Lower leg skin (tissue), 3 donors: Measurements from ENCODE around the gene TGM1.

Experiments used
- POLR2A ChIP-seq, 2 donors: fragments of 450-650 bp; IDR thresholded peaks; one replicate each; pipeline ENCODE4 v1.6.1; 2016 to 2017; ENCODE audit warnings: antibody characterized with exemption in 2 of 2, mild to moderate bottlenecking in 1 of 2, moderate library complexity in 1 of 2
- TF ChIP-seq, protein P1 (sequence below), 3 donors: fragments of 450-650 bp; IDR thresholded peaks; one replicate each; pipeline ENCODE4 v1.5.1; 2016; ENCODE audit warnings: antibody characterized with exemption in 3 of 3, mild to moderate bottlenecking in 3 of 3, moderate library complexity in 2 of 3

DNA sequence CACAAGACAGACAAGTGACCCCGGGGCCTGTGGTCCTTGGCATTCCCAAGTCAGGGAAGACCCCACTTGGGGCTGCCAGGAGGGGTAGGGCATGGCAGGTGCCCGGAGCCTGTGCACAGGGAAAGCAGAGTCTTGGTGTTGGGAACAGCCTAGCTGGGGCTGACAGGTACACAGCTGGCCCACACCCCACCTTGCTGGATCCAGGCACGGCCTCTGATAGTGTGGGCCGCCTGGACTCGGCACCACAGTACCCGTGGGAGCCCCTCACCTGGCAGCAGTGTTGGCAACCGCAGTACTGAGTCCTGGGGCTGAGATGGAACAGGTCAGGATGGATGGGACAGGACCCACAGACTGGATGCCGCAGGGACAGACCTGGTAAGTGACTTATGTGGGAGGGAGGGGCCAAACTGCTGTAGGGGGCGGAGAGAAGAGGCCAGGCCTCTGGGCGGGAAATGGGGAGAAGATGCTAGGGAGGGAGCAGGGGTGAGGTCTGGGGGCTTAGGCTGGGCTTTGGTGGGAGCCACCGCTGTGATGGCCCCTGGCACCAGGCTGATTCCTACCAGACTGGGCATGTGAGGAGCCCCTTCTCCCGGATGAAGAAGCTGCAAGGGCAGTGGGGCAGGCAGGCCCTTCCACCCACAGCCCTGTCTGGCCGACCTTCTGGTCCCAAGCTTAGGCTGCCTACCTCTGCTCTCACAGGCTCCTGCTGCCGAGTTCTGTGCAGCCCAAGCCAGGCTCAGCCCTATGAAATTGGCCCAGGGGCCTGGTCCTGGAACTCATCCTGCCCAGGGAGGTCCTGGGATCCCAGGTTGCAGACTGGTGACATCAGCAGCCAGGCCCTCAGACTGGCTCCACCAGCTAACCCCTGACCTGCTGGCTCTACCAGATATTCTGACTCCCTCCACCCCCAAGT is at the start of gene TGM1:
- TF ChIP-seq, protein P1, sequence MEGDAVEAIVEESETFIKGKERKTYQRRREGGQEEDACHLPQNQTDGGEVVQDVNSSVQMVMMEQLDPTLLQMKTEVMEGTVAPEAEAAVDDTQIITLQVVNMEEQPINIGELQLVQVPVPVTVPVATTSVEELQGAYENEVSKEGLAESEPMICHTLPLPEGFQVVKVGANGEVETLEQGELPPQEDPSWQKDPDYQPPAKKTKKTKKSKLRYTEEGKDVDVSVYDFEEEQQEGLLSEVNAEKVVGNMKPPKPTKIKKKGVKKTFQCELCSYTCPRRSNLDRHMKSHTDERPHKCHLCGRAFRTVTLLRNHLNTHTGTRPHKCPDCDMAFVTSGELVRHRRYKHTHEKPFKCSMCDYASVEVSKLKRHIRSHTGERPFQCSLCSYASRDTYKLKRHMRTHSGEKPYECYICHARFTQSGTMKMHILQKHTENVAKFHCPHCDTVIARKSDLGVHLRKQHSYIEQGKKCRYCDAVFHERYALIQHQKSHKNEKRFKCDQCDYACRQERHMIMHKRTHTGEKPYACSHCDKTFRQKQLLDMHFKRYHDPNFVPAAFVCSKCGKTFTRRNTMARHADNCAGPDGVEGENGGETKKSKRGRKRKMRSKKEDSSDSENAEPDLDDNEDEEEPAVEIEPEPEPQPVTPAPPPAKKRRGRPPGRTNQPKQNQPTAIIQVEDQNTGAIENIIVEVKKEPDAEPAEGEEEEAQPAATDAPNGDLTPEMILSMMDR (IDR thresholded peaks at IDR 0.05), result no peak
- TF ChIP-seq POLR2A (IDR thresholded peaks at IDR 0.05), result no peak
